GM12878 (cell line): ENCODE data around the gene SERPINB6. TPM values are rescaled to one million over a fixed set of nuclear protein-coding genes. Genes with fewer than 3 reads are reported as not detected.

ENCODE experiments used
- ATAC-seq: fragments of 200-7000 bp; cut with Tn5 transposase; 3 replicates; pipeline ENCODE4 v1.9.1; 2020; ENCODE audit warnings: mild to moderate bottlenecking, moderate library complexity
- BruUV-seq: library from RNA; stranded (reverse); fragments of 400-500 nt; replicated peaks from 2 replicates; lab custom pipeline; 2021; lab: Mats Ljungman, UMichigan
- CTCF ChIA-PET: fragments of 300-600 bp; sonication (Branson Sonifier 250); formaldehyde crosslinking; extraction: SDS; loops from one replicate; lab custom pipeline; 2021; ENCODE audit warnings: inconsistent platforms; lab: Yijun Ruan, JAX
- POLR2A ChIA-PET: fragments of 350-600 bp; formaldehyde crosslinking; extraction: SDS; loops from one replicate; lab custom pipeline; 2021; ENCODE audit warnings: inconsistent platforms; lab: Charles Lee
- RAD21 ChIA-PET: fragments of 300-600 bp; sonication (Branson Sonifier 250); formaldehyde crosslinking; loops from one replicate; lab custom pipeline; 2023; ENCODE audit warnings: antibody characterized with exemption; ENCODE audit not compliant: unreplicated experiment; lab: Charles Lee
- SMC1A ChIA-PET: fragments of 300-600 bp; sonication (Branson Sonifier 250); formaldehyde crosslinking; loops from one replicate; lab custom pipeline; 2023; ENCODE audit not compliant: unreplicated experiment, uncharacterized antibody; lab: Charles Lee
- DNase-seq: peaks from one replicate; pipeline ENCODE4 v3.0.0-alpha.2; 2011; ENCODE audit warnings: low read depth, low spot score
- FAIRE-seq: peaks from 3 replicates; lab custom pipeline; 2011; peaks lifted over from hg19 to GRCh38; lab: Jason Lieb, UNC
- H2AFZ ChIP-seq: 2 replicates; pipeline ENCODE4 v1.6.0; 2011; ENCODE audit warnings: low read depth, low read length, control low read depth; ENCODE audit not compliant: control insufficient read depth
- H3K27ac ChIP-seq: 2 replicates; pipeline ENCODE4 v1.5.1; 2011; ENCODE audit warnings: control low read depth; ENCODE audit not compliant: control insufficient read depth, insufficient read depth
- H3K27me3 ChIP-seq, 2 experiments: replicated peaks in 1 of 2; 2 replicates each; pipeline versions ENCODE4 v1.6.0 to v1.6.1; 2011; ENCODE audit warnings: low read length in 1 of 2; ENCODE audit not compliant: control insufficient read depth in 2 of 2, insufficient read depth in 2 of 2
- H3K36me3 ChIP-seq, 2 experiments: 2 replicates each; pipeline ENCODE4 v1.5.1; 2011; ENCODE audit warnings: low read length in 1 of 2; ENCODE audit not compliant: control insufficient read depth in 2 of 2, insufficient read depth in 2 of 2
- H3K4me1 ChIP-seq: 2 replicates; pipeline ENCODE4 v1.6.1; 2011; ENCODE audit warnings: mild to moderate bottlenecking, low read length, moderate library complexity, mixed read lengths; ENCODE audit not compliant: control insufficient read depth, insufficient read depth
- H3K4me2 ChIP-seq: 2 replicates; pipeline ENCODE4 v1.6.0; 2011; ENCODE audit warnings: control low read depth; ENCODE audit not compliant: control insufficient read depth, insufficient read depth
- H3K4me3 ChIP-seq: fragments of 200-600 bp; sonication (generic); 2 replicates; pipeline ENCODE4 v1.5.1; 2016
- H3K79me2 ChIP-seq: 2 replicates; pipeline ENCODE4 v1.6.0; 2011; ENCODE audit warnings: low read length; ENCODE audit not compliant: control insufficient read depth, insufficient read depth
- H3K9ac ChIP-seq: 2 replicates; pipeline ENCODE4 v1.8.0; 2011; ENCODE audit warnings: low read length, control low read depth, mixed read lengths; ENCODE audit not compliant: control insufficient read depth, insufficient read depth
- H3K9me3 ChIP-seq: replicated peaks from 3 replicates; pipeline ENCODE4 v1.5.1; 2011; ENCODE audit warnings: mild to moderate bottlenecking, low read length; ENCODE audit not compliant: control insufficient read depth, insufficient read depth
- H4K20me1 ChIP-seq: 2 replicates; pipeline ENCODE4 v1.6.0; 2011; ENCODE audit not compliant: control insufficient read depth, insufficient read depth
- ATF7 ChIP-seq: fragments of 450-650 bp; IDR thresholded peaks from 2 replicates; pipeline ENCODE4 v1.6.1; 2016; ENCODE audit warnings: low read depth, mild to moderate bottlenecking
- CBFB ChIP-seq: IDR thresholded peaks from 2 replicates; pipeline ENCODE4 v1.6.1; 2016; ENCODE audit warnings: antibody characterized with exemption, low read depth
- E2F8 ChIP-seq: fragments of 450-650 bp; IDR thresholded peaks from 2 replicates; pipeline ENCODE4 v1.6.1; 2018; ENCODE audit warnings: mild to moderate bottlenecking, low read depth, moderate library complexity; ENCODE audit not compliant: partially characterized antibody
- EZH2 ChIP-seq: IDR thresholded peaks from 2 replicates; pipeline ENCODE4 v1.6.1; 2012; ENCODE audit warnings: low read depth, mild to moderate bottlenecking, control low read depth, inconsistent platforms, low read length, borderline replicate concordance; ENCODE audit not compliant: control insufficient read depth
- KAT2A ChIP-seq: conservative IDR thresholded peaks from 2 replicates; pipeline ENCODE4 v1.6.1; 2011; ENCODE audit warnings: low read depth, low read length; ENCODE audit not compliant: control insufficient read depth
- MYB ChIP-seq: fragments of 150-350 bp; IDR thresholded peaks from 2 replicates; pipeline ENCODE4 v1.6.1; 2014; ENCODE audit warnings: mild to moderate bottlenecking, low read depth, low read length, borderline replicate concordance
- NKRF ChIP-seq: fragments of 450-650 bp; conservative IDR thresholded peaks from 2 replicates; pipeline ENCODE4 v1.6.1; 2017; ENCODE audit warnings: mild to moderate bottlenecking, moderate library complexity
- NR2C1 ChIP-seq: fragments of 450-650 bp; IDR thresholded peaks from 2 replicates; pipeline ENCODE4 v1.6.1; 2017; ENCODE audit warnings: antibody characterized with exemption, mild to moderate bottlenecking, moderate library complexity
- PRDM15 ChIP-seq: fragments of 450-650 bp; formaldehyde crosslinking; IDR thresholded peaks from 2 replicates; pipeline ENCODE4 v1.4.0; 2020; ENCODE audit warnings: mild to moderate bottlenecking, moderate library complexity
- SIX5 ChIP-seq: IDR thresholded peaks from 2 replicates; pipeline ENCODE4 v1.6.1; 2011; ENCODE audit warnings: mild to moderate bottlenecking, low read depth, low read length, moderate library complexity; ENCODE audit not compliant: severe bottlenecking
- ZNF384 ChIP-seq: IDR thresholded peaks from 2 replicates; pipeline ENCODE4 v1.6.1; 2012; ENCODE audit warnings: low read depth, mild to moderate bottlenecking, low read length, improper control_type of control experiment, borderline replicate concordance
- WGBS: methylation state at CpG from one replicate; pipeline ENCODE4 v1.1.6; 2016; ENCODE audit warnings: low lambda C conversion rate; ENCODE audit not compliant: insufficient replicate concordance, insufficient coverage; ENCODE audit errors: missing lambda C conversion rate; 5-methylcytosine and 5-hydroxymethylcytosine counted together
- in situ Hi-C: fragments of 300-500 bp; cut with MboI; formaldehyde crosslinking; loops from 9 replicates; pipeline ENCODE4 v1.14.3; 2018; ENCODE audit warnings: mixed read lengths
- intact Hi-C: fragments of 100-400 bp; cut with micrococcal nuclease; formaldehyde crosslinking; loops from one replicate; pipeline ENCODE4 v1.14.2; 2022; ENCODE audit not compliant: unreplicated experiment
- polyA plus RNA-seq, 11 experiments: library from polyadenylated mRNA; depleted of rRNA in 4 of 11; unstranded in 6 of 11; stranded (reverse) in 5 of 11; fragments of >200 nt; fragmentation: Nextera tagmentation in 4 of 11; fragmentation: Illumina TruSeq in 1 of 11; extraction: Ambion mirVana in 4 of 11; extraction: Trizol in 1 of 11; gene quantifications; 1 replicate in 1 of 11; 2 replicates in 10 of 11; pipeline versions ENCODE4 v1.2.1 to v1.2.3, GENCODE V29; 2011 to 2016; ENCODE audit warnings: inconsistent platforms in 2 of 11, missing spikeins in 2 of 11, low read depth in 1 of 11
- total RNA-seq, 4 experiments: library from RNA; depleted of rRNA in 3 of 4; stranded (reverse); fragments of >200 nt in 3 of 4; fragmentation: Illumina TruSeq in 1 of 4; extraction: Trizol in 1 of 4; gene quantifications; 2 replicates each; pipeline versions ENCODE4 v1.2.1 to v1.2.3, GENCODE V29; 2013 to 2021

SERPINB6 gene
- total and polyA plus RNA-seq, 10 of the 15 experiments (the other 5 are each of a cell fraction or from before 2014, with no cell fraction given): 0.37 to 2.2 (median 0.68) TPM; not detected in 1

DNA sequence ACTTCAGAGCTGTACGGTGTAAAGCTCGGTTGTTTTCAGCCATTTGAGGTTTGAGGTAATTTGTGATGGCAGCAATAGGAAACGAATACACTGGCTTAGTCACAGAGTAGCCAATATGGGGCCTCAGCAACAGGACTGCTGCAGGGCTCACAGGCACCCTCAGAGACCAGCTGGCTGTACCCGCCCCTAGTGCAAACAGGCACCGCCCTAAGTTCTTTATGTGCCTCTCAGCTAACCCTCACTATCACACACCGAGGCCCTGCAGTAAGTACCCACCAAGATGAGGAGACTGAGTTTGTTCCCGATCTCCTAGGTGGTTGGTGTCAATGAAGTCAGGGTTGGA is 57.1 kb downstream of the SERPINB6 start:
- H3K4me2 ChIP-seq: no peak overlapping the region
- H3K27me3 ChIP-seq: no peaks in the 10 kb centered on the region
- no peaks in the 10 kb centered on the region for H4K20me1 ChIP-seq
- ATAC-seq (no peak), DNase-seq (no peak), FAIRE-seq (no peak)
- ChIA-PET SMC1A (interaction anchor here (1.1 to 6.4 kb wide), 8 partner anchors 18 to 164 kb away, joined by 3 to 54 read pairs (median 5); partner anchors contain the start of genes MYLK4 and SERPINB1), POLR2A (no interaction called here), CTCF (interaction anchor here (0.6 to 5.0 kb wide), 11 partner anchors 10 to 153 kb away, joined by 3 to 57 read pairs (median 4); no protein-coding TSS in a partner anchor), RAD21 (interaction anchor here (0.9 to 2.1 kb wide), 5 partner anchors 17 to 176 kb away, joined by 3 to 11 read pairs (median 4); partner anchors contain the start of gene SERPINB1)
- no peak overlapping the region for H2AFZ ChIP-seq
- no peaks in the 10 kb centered on the region for H3K36me3 ChIP-seq
- in situ Hi-C loops: loop anchor here (10.0 kb wide), 1 partner anchor 69 kb away; the partner anchor contains the start of gene SERPINB1
- H3K4me1 ChIP-seq: peaks cover 13% of the 10 kb centered on the region
- H3K79me2 ChIP-seq: no peaks in the 10 kb centered on the region
- H3K27ac ChIP-seq: no peak overlapping the region
- no peaks in the 10 kb centered on the region for H3K9me3 ChIP-seq
- BruUV-seq: no TSS peak
- no peak overlapping the region for H3K9ac ChIP-seq
- H3K4me3 ChIP-seq: no peak overlapping the region
- 65% methylated on average over 7 of the region's 7 CpGs for WGBS
- intact Hi-C loops: no loop called here
- TF ChIP-seq EZH2 (no peak), CBFB (no peak), SIX5 (no peak), ZNF384 (no peak), ATF7 (no peak), KAT2A (no peak), NKRF (no peak), E2F8 (no peak), NR2C1 (no peak), MYB (no peak), PRDM15 (CRISPR knock-in tag) (no peak)
